Mesenchymal stem cell (in vitro differentiated cells and primary cell): ENCODE measurements around the gene RSF1.

ENCODE experiments used
- DNase-seq: peaks from one replicate; pipeline ENCODE4 v3.0.0-alpha.2; 2013
- H2AFZ ChIP-seq: one replicate; pipeline ENCODE4 v1.6.1; 2013; ENCODE audit warnings: low read depth, mild to moderate bottlenecking, control low read depth, inconsistent platforms, low read length, moderate library complexity
- H2AK5ac ChIP-seq: 2 replicates; pipeline ENCODE4 v1.6.1; 2013; ENCODE audit warnings: low read length, moderate library complexity, mild to moderate bottlenecking, inconsistent platforms; ENCODE audit not compliant: severe bottlenecking
- H2BK120ac ChIP-seq: one replicate; pipeline ENCODE4 v1.6.1; 2013; ENCODE audit warnings: low read depth, mild to moderate bottlenecking, inconsistent platforms, low read length, moderate library complexity
- H2BK12ac ChIP-seq, 2 experiments: one replicate each; pipeline ENCODE4 v1.6.1; 2013; ENCODE audit warnings: inconsistent platforms in 2 of 2, low read length in 2 of 2, mild to moderate bottlenecking in 2 of 2, moderate library complexity in 2 of 2, control low read depth in 1 of 2
- H2BK15ac ChIP-seq: one replicate; pipeline ENCODE4 v1.6.1; 2013; ENCODE audit warnings: mild to moderate bottlenecking, low read depth, inconsistent platforms; ENCODE audit not compliant: poor library complexity, severe bottlenecking
- H2BK5ac ChIP-seq: 2 replicates; pipeline ENCODE4 v1.6.1; 2013; ENCODE audit warnings: low read depth, mild to moderate bottlenecking, low read length, control low read depth, inconsistent platforms; ENCODE audit not compliant: poor library complexity, severe bottlenecking
- H3K14ac ChIP-seq, 2 experiments: one replicate each; pipeline ENCODE4 v1.6.1; 2013; ENCODE audit warnings: inconsistent platforms in 2 of 2, low read length in 2 of 2, control low read depth in 1 of 2, mild to moderate bottlenecking in 1 of 2, moderate library complexity in 1 of 2
- H3K18ac ChIP-seq, 2 experiments: one replicate each; pipeline ENCODE4 v1.6.1; 2013; ENCODE audit warnings: inconsistent platforms in 2 of 2, low read length in 2 of 2, control low read depth in 1 of 2, low read depth in 1 of 2, mild to moderate bottlenecking in 1 of 2
- H3K23ac ChIP-seq, 2 experiments: one replicate each; pipeline ENCODE4 v1.6.1; 2013; ENCODE audit warnings: inconsistent platforms in 2 of 2, low read length in 2 of 2, mild to moderate bottlenecking in 2 of 2, moderate library complexity in 2 of 2, control low read depth in 1 of 2
- H3K27ac ChIP-seq: 2 replicates; pipeline ENCODE4 v1.5.1; 2013; ENCODE audit warnings: mild to moderate bottlenecking, moderate library complexity, low read length, control low read depth, inconsistent platforms; ENCODE audit not compliant: poor library complexity, severe bottlenecking
- H3K27me3 ChIP-seq, 2 experiments: 2 replicates each; pipeline versions ENCODE4 v1.6.1 to v1.7.0; 2013; ENCODE audit warnings: low read length in 2 of 2, mild to moderate bottlenecking in 2 of 2, moderate library complexity in 2 of 2, control low read depth in 1 of 2, inconsistent platforms in 1 of 2; ENCODE audit not compliant: control insufficient read depth in 1 of 2, insufficient read depth in 1 of 2
- H3K36me3 ChIP-seq, 2 experiments: 2 replicates each; pipeline versions ENCODE4 v1.6.1 to v1.7.0; 2013; ENCODE audit warnings: low read length in 2 of 2, control low read depth in 1 of 2, inconsistent platforms in 1 of 2, low read depth in 1 of 2, mild to moderate bottlenecking in 1 of 2; ENCODE audit not compliant: insufficient read depth in 2 of 2, control insufficient read depth in 1 of 2
- H3K4ac ChIP-seq, 2 experiments: one replicate each; pipeline ENCODE4 v1.6.1; 2013; ENCODE audit warnings: inconsistent platforms in 2 of 2, low read length in 2 of 2, mild to moderate bottlenecking in 2 of 2, moderate library complexity in 2 of 2, control low read depth in 1 of 2, low read depth in 1 of 2
- H3K4me1 ChIP-seq: 2 replicates; pipeline ENCODE4 v1.6.1; 2013; ENCODE audit warnings: low read depth, low read length, control low read depth; ENCODE audit not compliant: control insufficient read depth, insufficient read depth
- H3K4me2 ChIP-seq: 2 replicates; pipeline ENCODE4 v1.6.1; 2013; ENCODE audit warnings: low read length, mild to moderate bottlenecking, inconsistent platforms; ENCODE audit not compliant: poor library complexity, severe bottlenecking
- H3K4me3 ChIP-seq, 2 experiments: 2 replicates each; pipeline versions ENCODE4 v1.5.1 to v1.7.0; 2013; ENCODE audit warnings: low read length in 2 of 2, mild to moderate bottlenecking in 2 of 2, control low read depth in 1 of 2, low read depth in 1 of 2; ENCODE audit not compliant: insufficient read depth in 1 of 2
- H3K79me1 ChIP-seq: replicated peaks from 2 replicates; pipeline ENCODE4 v1.6.1; 2013; ENCODE audit warnings: mild to moderate bottlenecking, control low read depth, low read length, inconsistent platforms; ENCODE audit not compliant: poor library complexity, severe bottlenecking
- H3K9ac ChIP-seq: 2 replicates; pipeline ENCODE4 v1.7.0; 2013; ENCODE audit warnings: mild to moderate bottlenecking, low read length, moderate library complexity
- H3K9me3 ChIP-seq: 2 replicates; pipeline ENCODE4 v1.7.0; 2013; ENCODE audit warnings: mild to moderate bottlenecking, low read length; ENCODE audit not compliant: control insufficient read depth
- H4K8ac ChIP-seq: one replicate; pipeline ENCODE4 v1.6.1; 2013; ENCODE audit warnings: inconsistent platforms, mild to moderate bottlenecking, low read length, moderate library complexity
- H4K91ac ChIP-seq: one replicate; pipeline ENCODE4 v1.6.1; 2013; ENCODE audit warnings: mild to moderate bottlenecking, low read length, inconsistent platforms
- WGBS: methylation state at CpG from one replicate; pipeline ENCODE4 v1.1.7; 2013; ENCODE audit warnings: mixed read lengths; 5-methylcytosine and 5-hydroxymethylcytosine counted together

RSF1 gene

DNA sequence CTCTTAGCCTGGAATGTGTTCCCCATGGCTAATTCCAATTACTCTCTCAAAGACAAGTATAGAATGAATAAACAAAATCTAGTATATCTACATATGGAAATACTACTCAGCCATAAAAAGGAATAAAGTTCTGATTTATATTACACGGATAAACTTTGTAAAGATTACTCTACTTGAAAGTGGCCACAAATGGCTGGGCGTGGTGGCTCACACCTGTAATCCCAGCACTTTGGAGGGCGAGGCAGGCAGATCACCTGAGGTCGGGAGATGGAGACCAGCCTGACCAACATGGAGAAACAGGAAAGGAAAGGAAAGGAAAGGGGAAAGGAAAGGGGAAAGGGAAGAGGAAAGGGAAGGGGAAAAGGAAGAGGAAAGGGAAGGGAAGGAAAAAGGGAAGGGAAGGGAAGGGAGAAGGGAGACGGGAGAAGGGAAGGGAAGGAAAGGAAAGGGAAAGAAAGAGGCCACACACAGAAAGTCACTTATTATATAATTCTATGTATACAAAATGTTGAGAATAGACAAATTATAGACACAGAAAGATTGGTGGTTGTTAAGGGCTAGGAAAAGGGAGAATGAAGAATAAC is 92.2 kb downstream of the RSF1 start:
- no peak overlapping the region for H3K4me3 ChIP-seq
- H2BK12ac ChIP-seq = no peak overlapping the region
- no peak overlapping the region for H3K23ac ChIP-seq
- H3K4me2 ChIP-seq = no peak overlapping the region
- H3K18ac ChIP-seq = no peak overlapping the region
- WGBS = 96% methylated on average over 4 of the region's 5 CpGs
- H2AFZ ChIP-seq = no peak overlapping the region
- H3K9ac ChIP-seq = no peak overlapping the region
- H3K27ac ChIP-seq = no peak overlapping the region
- no peak overlapping the region for H2AK5ac ChIP-seq
- H2BK15ac ChIP-seq = no peak overlapping the region
- no peak overlapping the region for H2BK5ac ChIP-seq
- peaks cover 22% of the 10 kb centered on the region for H3K79me1 ChIP-seq
- peaks cover 14 to 51% of the 10 kb centered on the region in 2 experiments for H3K36me3 ChIP-seq
- DNase-seq = no peak
- H3K14ac ChIP-seq = no peak overlapping the region
- peaks cover 30% of the 10 kb centered on the region for H3K9me3 ChIP-seq
- no peak overlapping the region for H3K4ac ChIP-seq
- H3K27me3 ChIP-seq = no peaks in the 10 kb centered on the region
- no peaks in the 10 kb centered on the region for H3K4me1 ChIP-seq
- H4K91ac ChIP-seq = no peak overlapping the region
- no peak overlapping the region for H4K8ac ChIP-seq
- H2BK120ac ChIP-seq = no peak overlapping the region

GRCh38 chr11:77726524-77726923 is 94.0 kb downstream of the RSF1 start:
- Histone ChIP-seq H3K4me2 (no peak overlapping the region), H3K36me3 (peaks cover 9 to 58% of the 10 kb centered on the region in 2 experiments), H3K14ac (no peak overlapping the region), H2BK12ac (no peak overlapping the region), H4K91ac (no peak overlapping the region), H3K27me3 (no peaks in the 10 kb centered on the region), H3K23ac (no peak overlapping the region), H2AK5ac (no peak overlapping the region), H3K79me1 (peaks cover 22% of the 10 kb centered on the region), H3K4me3 (no peak overlapping the region), H2BK5ac (no peak overlapping the region), H2BK15ac (no peak overlapping the region), H3K9ac (no peak overlapping the region), H3K18ac (no peak overlapping the region), H3K4me1 (peaks cover 1% of the 10 kb centered on the region), H3K4ac (no peak overlapping the region), H4K8ac (no peak overlapping the region), H2AFZ (no peak overlapping the region), H2BK120ac (no peak overlapping the region), H3K9me3 (peaks cover 16% of the 10 kb centered on the region), H3K27ac (no peak overlapping the region)
- WGBS = 95% methylated on average over 2 of the region's 2 CpGs
- DNase-seq = no peak

DNA sequence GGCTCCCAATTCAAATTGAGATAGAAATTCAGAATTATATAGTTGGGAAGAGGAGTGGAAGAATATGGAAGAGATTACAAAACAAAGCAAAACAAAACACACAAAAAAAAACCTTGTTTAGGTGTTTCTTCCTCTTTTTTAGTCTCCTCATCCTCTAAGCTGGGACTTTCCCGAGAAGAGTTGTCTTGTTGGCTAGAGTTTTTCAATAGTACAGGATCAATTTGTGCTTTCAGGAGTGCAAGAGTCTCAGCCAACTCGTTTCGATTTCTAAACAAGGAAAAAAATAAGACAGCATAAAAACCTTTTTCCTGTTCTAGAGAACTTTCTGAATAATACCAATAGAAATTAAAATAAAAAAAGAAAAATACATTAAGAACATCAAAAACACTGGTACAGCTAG is 95.1 kb downstream of the RSF1 start:
- Histone ChIP-seq H2BK5ac (no peak overlapping the region), H4K91ac (no peak overlapping the region), H4K8ac (no peak overlapping the region), H3K18ac (no peak overlapping the region), H3K4me2 (no peak overlapping the region), H2AFZ (no peak overlapping the region), H3K4me3 (no peak overlapping the region), H3K9ac (no peak overlapping the region), H3K36me3 (peaks cover 3 to 57% of the 10 kb centered on the region in 2 experiments), H3K14ac (no peak overlapping the region), H3K27me3 (no peaks in the 10 kb centered on the region), H2BK15ac (no peak overlapping the region), H3K9me3 (peaks cover 5% of the 10 kb centered on the region), H2BK12ac (no peak overlapping the region), H3K23ac (no peak overlapping the region), H3K79me1 (peaks cover 17% of the 10 kb centered on the region), H2AK5ac (no peak overlapping the region), H3K4ac (no peak overlapping the region), H3K27ac (no peak overlapping the region), H3K4me1 (peaks cover 1% of the 10 kb centered on the region), H2BK120ac (no peak overlapping the region)
- WGBS = no CpG with 5 or more reads among the region's 3 CpGs
- no peak for DNase-seq

- Histone ChIP-seq H2BK120ac (no peak overlapping the region), H2AK5ac (no peak overlapping the region), H2BK12ac (no peak overlapping the region), H3K14ac (no peak overlapping the region), H3K4ac (no peak overlapping the region), H3K27ac (no peak overlapping the region), H3K4me1 (peaks cover 1% of the 10 kb centered on the region), H3K4me3 (no peak overlapping the region), H3K36me3 (peaks cover 3 to 60% of the 10 kb centered on the region in 2 experiments), H3K9me3 (no peaks in the 10 kb centered on the region), H3K23ac (no peak overlapping the region), H4K91ac (no peak overlapping the region), H2BK15ac (no peak overlapping the region), H2BK5ac (no peak overlapping the region), H3K79me1 (peaks cover 17% of the 10 kb centered on the region), H4K8ac (no peak overlapping the region), H3K18ac (no peak overlapping the region), H3K9ac (no peak overlapping the region), H3K27me3 (no peaks in the 10 kb centered on the region), H2AFZ (no peak overlapping the region), H3K4me2 (no peak overlapping the region)
- no peak for DNase-seq
- WGBS = 93% methylated on average over 4 of the region's 4 CpGs
These were observed 95.9 kb downstream of the RSF1 start for GRCh38 chr11:77724636-77725035.
